ENCODE results near the gene FAM180B.

FAM180B gene

DNA sequence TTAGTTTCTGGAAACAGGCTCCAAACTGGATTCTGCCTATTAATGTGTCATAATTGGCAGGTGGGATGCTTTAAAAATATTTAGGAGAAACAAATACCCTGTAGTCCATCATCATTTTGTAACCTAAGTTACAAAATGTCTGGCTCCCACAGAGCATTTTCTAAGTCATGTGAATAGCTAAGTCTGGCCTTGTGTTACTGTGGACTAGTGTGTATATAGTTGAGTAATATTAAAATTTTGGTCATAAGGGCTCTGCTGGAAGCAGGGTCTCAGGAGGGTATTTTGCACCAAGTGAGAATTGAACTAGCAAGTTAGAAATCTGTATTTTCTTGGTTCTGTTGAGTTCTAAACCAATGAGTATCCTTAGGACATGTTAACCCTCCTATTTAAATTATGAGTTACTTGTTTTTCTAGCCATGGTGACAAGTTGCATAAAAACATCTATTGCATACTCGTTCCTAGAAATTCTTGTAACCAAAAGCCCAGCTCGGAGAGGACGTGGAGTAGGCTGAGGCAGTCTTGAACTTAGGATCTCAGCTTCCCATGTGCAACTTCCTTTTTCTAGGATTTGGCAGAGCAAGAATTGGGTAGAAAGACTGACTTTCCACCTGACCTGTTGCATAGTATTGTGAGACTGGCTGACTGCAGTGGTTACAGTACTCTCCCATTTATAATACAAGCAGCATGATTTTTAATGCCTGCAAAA is 15.7 kb upstream of the FAM180B start:
- DNase-seq (ENCODE audit: low spot score), result no peak
- in situ Hi-C loops (cut with MboI; ENCODE audit: low sequenced_read_pairs, unreplicated experiment), result no loop called here
- no peak for TF ChIP-seq CTCF (IDR thresholded peaks at IDR 0.05; ENCODE audit: borderline replicate concordance, control extremely low read depth, extremely low read depth, insufficient read depth, missing control alignments)

GRCh38 chr11:47571357-47571729 is 15.1 kb upstream of the FAM180B start:
- no peak for DNase-seq (ENCODE audit: low spot score)
- in situ Hi-C loops (cut with MboI; ENCODE audit: low sequenced_read_pairs, unreplicated experiment), result no loop called here
- no peak for TF ChIP-seq CTCF (IDR thresholded peaks at IDR 0.05; ENCODE audit: borderline replicate concordance, control extremely low read depth, extremely low read depth, insufficient read depth, missing control alignments)

DNA sequence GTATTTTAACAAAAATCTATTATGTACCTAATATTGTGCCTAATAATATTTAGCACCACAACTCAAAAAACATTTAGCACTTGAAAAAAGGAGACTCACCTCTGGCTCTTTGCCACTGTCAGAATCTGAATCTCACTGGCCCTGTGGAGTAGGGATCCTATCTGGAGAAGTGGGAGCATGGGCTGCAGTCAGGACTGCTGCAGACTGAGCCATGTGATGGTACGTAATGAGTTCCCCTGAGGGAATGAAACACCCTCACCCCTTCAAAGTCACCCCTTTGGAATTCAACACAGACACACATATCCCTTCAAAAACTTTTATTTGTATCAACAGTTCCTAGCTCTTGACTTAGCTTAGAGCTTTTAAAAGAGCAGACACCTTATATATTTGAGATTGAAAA is 14.6 kb upstream of the FAM180B start:
- DNase-seq (ENCODE audit: low spot score), result no peak
- no peak for TF ChIP-seq CTCF (IDR thresholded peaks at IDR 0.05; ENCODE audit: borderline replicate concordance, control extremely low read depth, extremely low read depth, insufficient read depth, missing control alignments)
- in situ Hi-C loops (cut with MboI; ENCODE audit: low sequenced_read_pairs, unreplicated experiment), result no loop called here

GRCh38 chr11:47572715-47573255 is 13.7 kb upstream of the FAM180B start:
- no peak for DNase-seq (ENCODE audit: low spot score)
- no peak for TF ChIP-seq CTCF (IDR thresholded peaks at IDR 0.05; ENCODE audit: borderline replicate concordance, control extremely low read depth, extremely low read depth, insufficient read depth, missing control alignments)
- in situ Hi-C loops (cut with MboI; ENCODE audit: low sequenced_read_pairs, unreplicated experiment), result no loop called here

DNA sequence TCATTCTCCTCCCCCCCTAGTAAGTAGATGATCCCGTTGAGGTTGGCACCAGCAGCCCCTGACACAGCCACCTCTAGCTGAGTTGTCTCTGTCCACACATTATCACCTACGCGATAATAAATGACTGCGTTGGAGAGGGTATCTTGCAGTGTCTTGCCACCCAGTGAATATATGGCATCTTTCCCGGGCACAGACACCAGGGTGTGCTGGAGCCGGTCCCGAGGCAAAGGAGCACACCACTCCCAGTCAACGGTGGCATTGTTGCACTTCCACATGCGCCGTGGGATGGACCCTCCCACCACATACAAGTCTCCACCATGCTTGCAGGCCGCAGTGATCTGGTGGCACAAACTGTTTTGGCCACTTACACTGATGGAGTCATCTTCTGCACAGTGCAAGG is 13.2 kb upstream of the FAM180B start:
- DNase-seq (ENCODE audit: low spot score), result no peak
- TF ChIP-seq CTCF (IDR thresholded peaks at IDR 0.05; ENCODE audit: borderline replicate concordance, control extremely low read depth, extremely low read depth, insufficient read depth, missing control alignments), result no peak
- in situ Hi-C loops (cut with MboI; ENCODE audit: low sequenced_read_pairs, unreplicated experiment), result no loop called here

- TF ChIP-seq CTCF (IDR thresholded peaks at IDR 0.05; ENCODE audit: borderline replicate concordance, control extremely low read depth, extremely low read depth, insufficient read depth, missing control alignments), result no peak
- in situ Hi-C loops (cut with MboI; ENCODE audit: low sequenced_read_pairs, unreplicated experiment), result no loop called here
- no peak for DNase-seq (ENCODE audit: low spot score)
Observed at GRCh38 chr11:47577460-47578041, 8.9 kb upstream of the FAM180B start.
